Trophoblast cell (in vitro differentiated cells and primary cell): Measurements from ENCODE around the gene PHB1.

Source experiments
- DNase-seq, 2 donors: peaks; one replicate each; pipeline ENCODE4 v3.0.0-alpha.2; 2016
- H2AFZ ChIP-seq: 2 replicates; pipeline ENCODE4 v1.6.1; 2013; ENCODE audit warnings: low read length, moderate library complexity, mild to moderate bottlenecking; ENCODE audit not compliant: insufficient read depth, poor library complexity
- H2AK5ac ChIP-seq: 2 replicates; pipeline ENCODE4 v1.6.1; 2013; ENCODE audit warnings: mild to moderate bottlenecking, low read length
- H2BK120ac ChIP-seq: 2 replicates; pipeline ENCODE4 v1.6.1; 2013; ENCODE audit warnings: low read length, mild to moderate bottlenecking, moderate library complexity; ENCODE audit not compliant: insufficient read depth, poor library complexity
- H2BK12ac ChIP-seq: 2 replicates; pipeline ENCODE4 v1.6.1; 2013; ENCODE audit warnings: mild to moderate bottlenecking, low read length, moderate library complexity
- H2BK5ac ChIP-seq: 2 replicates; pipeline ENCODE4 v1.6.1; 2013; ENCODE audit warnings: low read length, low read depth, moderate library complexity, mild to moderate bottlenecking; ENCODE audit not compliant: poor library complexity
- H3K14ac ChIP-seq: 2 replicates; pipeline ENCODE4 v1.6.1; 2013; ENCODE audit warnings: mild to moderate bottlenecking, low read length
- H3K18ac ChIP-seq: 2 replicates; pipeline ENCODE4 v1.6.1; 2013; ENCODE audit warnings: mild to moderate bottlenecking, low read length
- H3K23ac ChIP-seq: 2 replicates; pipeline ENCODE4 v1.6.1; 2013; ENCODE audit warnings: low read length
- H3K27ac ChIP-seq: 2 replicates; pipeline ENCODE4 v1.5.1; 2013; ENCODE audit warnings: low read depth, mild to moderate bottlenecking, inconsistent platforms, low read length, moderate library complexity
- H3K27me3 ChIP-seq: 2 replicates; pipeline ENCODE4 v1.6.1; 2013; ENCODE audit warnings: inconsistent platforms, mild to moderate bottlenecking, low read length, moderate library complexity; ENCODE audit not compliant: insufficient read depth
- H3K36me3 ChIP-seq, 2 experiments: 1 replicate in 1 of 2; 2 replicates in 1 of 2; pipeline ENCODE4 v1.6.1; 2013; ENCODE audit warnings: low read length in 2 of 2, mild to moderate bottlenecking in 2 of 2, moderate library complexity in 1 of 2; ENCODE audit not compliant: insufficient read depth in 2 of 2, control insufficient read depth in 1 of 2
- H3K4ac ChIP-seq: 2 replicates; pipeline ENCODE4 v1.6.1; 2013; ENCODE audit warnings: low read depth, mild to moderate bottlenecking, low read length, moderate library complexity
- H3K4me1 ChIP-seq, 2 experiments: 1 replicate in 1 of 2; 2 replicates in 1 of 2; pipeline ENCODE4 v1.6.1; 2013; ENCODE audit warnings: low read length in 2 of 2, mild to moderate bottlenecking in 2 of 2, moderate library complexity in 1 of 2; ENCODE audit not compliant: insufficient read depth in 2 of 2, control insufficient read depth in 1 of 2
- H3K4me2 ChIP-seq: 2 replicates; pipeline ENCODE4 v1.6.1; 2013; ENCODE audit warnings: inconsistent platforms, mild to moderate bottlenecking, low read length, moderate library complexity
- H3K4me3 ChIP-seq: 2 replicates; pipeline ENCODE4 v1.5.1; 2013; ENCODE audit warnings: mild to moderate bottlenecking, low read depth, low read length, inconsistent platforms
- H3K79me1 ChIP-seq: one replicate; pipeline ENCODE4 v1.6.1; 2013; ENCODE audit warnings: low read length
- H3K79me2 ChIP-seq: 2 replicates; pipeline ENCODE4 v1.6.1; 2013; ENCODE audit warnings: low read length, mild to moderate bottlenecking; ENCODE audit not compliant: control insufficient read depth, insufficient read depth, poor library complexity
- H3K9ac ChIP-seq: 2 replicates; pipeline ENCODE4 v1.6.1; 2013; ENCODE audit warnings: mild to moderate bottlenecking, low read length
- H3K9me3 ChIP-seq: 2 replicates; pipeline ENCODE4 v1.6.1; 2013; ENCODE audit warnings: low read depth, mild to moderate bottlenecking, control low read depth, inconsistent platforms, low read length; ENCODE audit not compliant: insufficient read depth
- H4K12ac ChIP-seq: 2 replicates; pipeline ENCODE4 v1.6.1; 2013; ENCODE audit warnings: low read depth, mild to moderate bottlenecking, low read length, moderate library complexity
- H4K8ac ChIP-seq: 2 replicates; pipeline ENCODE4 v1.6.1; 2013; ENCODE audit warnings: low read depth, mild to moderate bottlenecking, low read length, moderate library complexity
- H4K91ac ChIP-seq: one replicate; pipeline ENCODE4 v1.6.1; 2013; ENCODE audit warnings: low read depth, mild to moderate bottlenecking, low read length, moderate library complexity
- WGBS: extraction: QIAGEN DNeasy Blood & Tissue Kit; methylation state at CpG from one replicate; pipeline ENCODE4 v1.1.7; 2013; ENCODE audit warnings: missing lambda C conversion rate; ENCODE audit not compliant: insufficient read length, insufficient coverage; ENCODE audit errors: extremely low coverage; 5-methylcytosine and 5-hydroxymethylcytosine counted together

The PHB1 gene

GRCh38 chr17:49386373-49386772 lies 28.3 kb downstream of the PHB1 start:
- Histone ChIP-seq H2BK12ac (no peak overlapping the region), H3K4me1 (peaks cover 0 to 3% of the 10 kb centered on the region in 2 experiments), H2BK5ac (no peak overlapping the region), H3K27me3 (no peaks in the 10 kb centered on the region), H3K9ac (no peak overlapping the region), H2BK120ac (no peak overlapping the region), H3K36me3 (no peaks in the 10 kb centered on the region), H3K23ac (no peak overlapping the region), H4K12ac (no peak overlapping the region), H4K91ac (no peak overlapping the region), H3K14ac (no peak overlapping the region), H3K4me3 (no peak overlapping the region), H4K8ac (no peak overlapping the region), H3K79me1 (no peaks in the 10 kb centered on the region), H2AFZ (no peak overlapping the region), H3K27ac (no peak overlapping the region), H3K9me3 (peaks cover 4% of the 10 kb centered on the region), H2AK5ac (no peak overlapping the region), H3K79me2 (no peaks in the 10 kb centered on the region), H3K18ac (no peak overlapping the region), H3K4me2 (no peak overlapping the region), H3K4ac (no peak overlapping the region)
- no peak for DNase-seq
- no CpG with 5 or more reads among the region's 10 CpGs for WGBS

- no peak overlapping the region for H3K9ac ChIP-seq
- no peak overlapping the region for H4K91ac ChIP-seq
- no peak overlapping the region for H3K4ac ChIP-seq
- DNase-seq, result no peak
- peaks cover 0 to 3% of the 10 kb centered on the region in 2 experiments for H3K4me1 ChIP-seq
- H3K4me2 ChIP-seq, result no peak overlapping the region
- H3K23ac ChIP-seq, result no peak overlapping the region
- H2AFZ ChIP-seq, result no peak overlapping the region
- WGBS, result no CpG with 5 or more reads among the region's 4 CpGs
- no peak overlapping the region for H2BK5ac ChIP-seq
- H4K8ac ChIP-seq, result no peak overlapping the region
- H3K14ac ChIP-seq, result no peak overlapping the region
- peaks cover 4% of the 10 kb centered on the region for H3K9me3 ChIP-seq
- no peaks in the 10 kb centered on the region for H3K79me2 ChIP-seq
- no peak overlapping the region for H4K12ac ChIP-seq
- no peak overlapping the region for H2BK120ac ChIP-seq
- no peak overlapping the region for H3K27ac ChIP-seq
- H3K79me1 ChIP-seq, result no peaks in the 10 kb centered on the region
- no peaks in the 10 kb centered on the region for H3K36me3 ChIP-seq
- H3K18ac ChIP-seq, result no peak overlapping the region
- H3K27me3 ChIP-seq, result no peaks in the 10 kb centered on the region
- H3K4me3 ChIP-seq, result no peak overlapping the region
- H2BK12ac ChIP-seq, result no peak overlapping the region
- H2AK5ac ChIP-seq, result no peak overlapping the region
These were observed 29.7 kb downstream of the PHB1 start for GRCh38 chr17:49384951-49385350.

GRCh38 chr17:49383060-49383459 lies 31.6 kb downstream of the PHB1 start:
- Histone ChIP-seq H3K14ac (no peak overlapping the region), H3K9ac (no peak overlapping the region), H3K4me1 (peaks cover 0 to 3% of the 10 kb centered on the region in 2 experiments), H2BK12ac (no peak overlapping the region), H3K4me3 (peak overlapping the region; percentile 4), H4K91ac (no peak overlapping the region), H3K4ac (no peak overlapping the region), H3K4me2 (no peak overlapping the region), H3K18ac (no peak overlapping the region), H3K27me3 (no peaks in the 10 kb centered on the region), H2AK5ac (no peak overlapping the region), H3K27ac (no peak overlapping the region), H2AFZ (no peak overlapping the region), H3K79me1 (no peaks in the 10 kb centered on the region), H3K36me3 (no peaks in the 10 kb centered on the region), H4K8ac (no peak overlapping the region), H4K12ac (no peak overlapping the region), H3K23ac (no peak overlapping the region), H3K9me3 (peaks cover 4% of the 10 kb centered on the region), H3K79me2 (no peaks in the 10 kb centered on the region), H2BK120ac (no peak overlapping the region), H2BK5ac (no peak overlapping the region)
- no CpG with 5 or more reads among the region's 10 CpGs for WGBS
- DNase-seq, result no peak

- Histone ChIP-seq H3K14ac (no peak overlapping the region), H3K27me3 (no peaks in the 10 kb centered on the region), H2AFZ (no peak overlapping the region), H3K27ac (no peak overlapping the region), H3K79me1 (no peaks in the 10 kb centered on the region), H4K8ac (no peak overlapping the region), H2BK120ac (no peak overlapping the region), H3K36me3 (no peaks in the 10 kb centered on the region), H2BK12ac (no peak overlapping the region), H3K4me2 (no peak overlapping the region), H4K91ac (no peak overlapping the region), H4K12ac (no peak overlapping the region), H3K4me1 (no peaks in the 10 kb centered on the region), H3K18ac (no peak overlapping the region), H3K23ac (no peak overlapping the region), H3K4ac (no peak overlapping the region), H3K9ac (no peak overlapping the region), H2AK5ac (no peak overlapping the region), H3K4me3 (no peak overlapping the region), H2BK5ac (no peak overlapping the region), H3K79me2 (no peaks in the 10 kb centered on the region), H3K9me3 (peaks cover 4% of the 10 kb centered on the region)
- no peak for DNase-seq
- WGBS, result no CpG with 5 or more reads among the region's 7 CpGs
These were observed 32.1 kb downstream of the PHB1 start for GRCh38 chr17:49382556-49382955.
